ENCODE results near the gene JARID2.

GRCh38 chr6:15465212-15465611 is 219.3 kb downstream of the JARID2 start:
- TF ChIP-seq CTCF (IDR thresholded peaks at IDR 0.05; ENCODE audit: low read length) = no peak
- no peak for TF ChIP-seq EZH2 (optimal IDR thresholded peaks at IDR 0.05; ENCODE audit: low read depth, low read length)
- TF ChIP-seq EZH2phosphoT487 (IDR thresholded peaks at IDR 0.05; ENCODE audit: low read length) = no peak
